Posterior vena cava (tissue), 2 donors: ENCODE results near the gene BMAL1. TPM values are rescaled to one million over a fixed set of nuclear protein-coding genes. Genes with fewer than 3 reads are reported as not detected.

ENCODE experiments used
- DNase-seq: peaks from one replicate; pipeline ENCODE4 v3.0.0-alpha.2; 2020; ENCODE audit warnings: low spot score
- intact Hi-C, 2 donors: fragments of 100-400 bp; cut with DNase I; formaldehyde crosslinking; loops; one replicate each; pipeline versions ENCODE4 v1.14.1 to v1.14.2; 2022 to 2023
- total RNA-seq, 2 donors: library from RNA; stranded (reverse); fragmentation: NEBNext Ultra II Directional; extraction: Animal tissue kit (Norgen Biotek cat#: 25700); gene quantifications; one replicate each; pipeline ENCODE4 v1.2.1, GENCODE V29; 2021
- donor health status: DM: yes; HTN: yes; CAD: no.
- donor health status: DM: yes; HTN: yes; CAD: no.

Gene BMAL1
- total RNA-seq, 2 donors from 2014 or later, result 17.6 to 28.4 TPM

DNA sequence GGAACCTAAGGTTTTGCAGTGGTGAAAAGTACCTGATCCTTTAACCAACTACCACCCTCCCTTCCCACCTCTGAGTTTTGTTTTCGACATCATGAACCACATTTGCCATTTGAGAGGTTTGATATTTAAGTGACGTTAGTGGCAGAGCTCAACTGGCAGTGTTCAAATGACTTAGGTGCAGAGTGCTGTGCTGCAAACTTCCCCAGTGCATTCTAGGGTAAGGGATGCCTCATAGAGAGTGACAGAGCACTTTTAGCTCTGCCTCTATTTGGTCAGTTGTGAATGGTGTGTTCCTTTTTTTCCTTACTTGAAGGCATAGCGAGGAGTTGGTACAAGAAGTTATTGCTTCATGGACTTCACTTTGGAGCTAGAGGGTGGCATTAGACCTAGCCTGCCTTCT, 9.4 kb downstream of the BMAL1 start:
- intact Hi-C loops, result loop anchor here in 1 of 2 donors (10.0 kb wide), 1 partner anchor 48 kb away; no protein-coding TSS in a partner anchor
- no peak for DNase-seq

DNA sequence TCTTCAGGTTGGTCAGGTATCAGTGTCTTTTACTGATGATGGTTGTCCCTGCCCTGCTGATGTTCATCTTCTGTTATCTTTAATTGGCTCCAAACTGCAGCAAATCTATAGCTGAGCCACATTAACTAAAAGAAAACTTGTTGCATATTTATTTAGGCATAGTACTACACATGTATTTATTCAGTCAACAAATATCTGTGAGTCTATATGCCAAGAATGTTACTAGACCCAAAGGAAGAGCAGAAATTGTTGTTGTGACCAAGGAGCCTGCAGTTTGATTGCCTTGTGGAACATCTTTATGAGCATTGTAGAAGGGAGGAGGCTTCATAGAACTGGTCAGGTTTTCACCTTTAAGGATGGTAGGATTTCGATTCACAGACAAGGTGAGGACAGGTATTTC, 10.1 kb downstream of the BMAL1 start:
- intact Hi-C loops, result loop anchor here in 1 of 2 donors (10.0 kb wide), 1 partner anchor 47 kb away; no protein-coding TSS in a partner anchor
- no peak for DNase-seq

DNA sequence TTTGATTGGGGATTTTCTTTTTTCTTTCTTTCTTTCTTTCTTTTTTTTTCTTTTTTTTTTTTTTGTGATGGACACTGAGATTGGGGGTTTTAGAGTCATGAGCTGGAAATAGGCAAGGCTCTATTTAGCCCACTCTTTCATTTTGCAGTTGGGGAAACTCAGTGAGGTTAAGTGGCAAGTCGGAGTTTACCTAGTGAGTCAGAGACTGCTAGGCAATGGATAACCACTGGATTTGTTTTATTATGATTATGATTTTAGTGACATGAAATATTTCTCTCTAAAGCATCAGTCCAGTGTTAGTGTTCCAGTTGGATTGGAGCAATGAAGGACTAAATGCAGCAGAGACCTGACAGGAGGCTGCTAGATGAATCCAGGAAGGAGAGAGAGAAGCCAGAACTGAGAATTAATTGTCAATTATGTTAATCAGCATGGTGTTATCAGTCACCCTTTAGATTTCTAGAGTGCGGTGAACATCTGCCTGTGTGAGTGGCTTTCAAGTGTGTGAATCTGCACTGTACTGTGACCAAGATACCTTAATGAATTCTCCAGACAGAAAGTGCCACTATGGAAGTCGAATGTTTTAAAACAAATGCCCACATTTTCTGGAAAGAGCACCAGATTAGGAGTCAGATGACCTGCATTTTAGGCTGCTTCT, 10.9 kb downstream of the BMAL1 start:
- no peak for DNase-seq
- intact Hi-C loops, result loop anchor here in 1 of 2 donors (10.0 kb wide), 1 partner anchor 46 kb away; no protein-coding TSS in a partner anchor

DNA sequence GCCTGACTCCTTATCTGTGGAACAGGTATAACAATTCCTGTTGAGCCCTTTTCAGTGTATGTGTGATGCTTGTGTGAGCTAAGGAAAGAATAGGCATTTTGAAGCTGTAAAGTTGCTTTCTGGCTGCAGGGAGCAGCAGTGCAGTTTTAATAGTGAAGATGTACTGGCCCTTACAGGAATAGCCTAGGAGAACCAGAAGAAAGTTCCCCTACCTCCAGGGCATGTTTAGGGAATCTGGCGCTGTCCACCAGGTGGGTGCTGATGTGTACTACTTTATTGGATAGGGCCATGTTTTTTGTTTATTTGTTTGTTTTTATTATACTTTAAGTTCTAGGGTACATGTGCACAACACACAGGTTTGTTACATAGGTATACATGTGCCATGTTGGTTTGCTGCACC, 11.5 kb downstream of the BMAL1 start:
- intact Hi-C loops, result loop anchor here in 1 of 2 donors (10.0 kb wide), 1 partner anchor 46 kb away; no protein-coding TSS in a partner anchor
- DNase-seq, result no peak

DNA sequence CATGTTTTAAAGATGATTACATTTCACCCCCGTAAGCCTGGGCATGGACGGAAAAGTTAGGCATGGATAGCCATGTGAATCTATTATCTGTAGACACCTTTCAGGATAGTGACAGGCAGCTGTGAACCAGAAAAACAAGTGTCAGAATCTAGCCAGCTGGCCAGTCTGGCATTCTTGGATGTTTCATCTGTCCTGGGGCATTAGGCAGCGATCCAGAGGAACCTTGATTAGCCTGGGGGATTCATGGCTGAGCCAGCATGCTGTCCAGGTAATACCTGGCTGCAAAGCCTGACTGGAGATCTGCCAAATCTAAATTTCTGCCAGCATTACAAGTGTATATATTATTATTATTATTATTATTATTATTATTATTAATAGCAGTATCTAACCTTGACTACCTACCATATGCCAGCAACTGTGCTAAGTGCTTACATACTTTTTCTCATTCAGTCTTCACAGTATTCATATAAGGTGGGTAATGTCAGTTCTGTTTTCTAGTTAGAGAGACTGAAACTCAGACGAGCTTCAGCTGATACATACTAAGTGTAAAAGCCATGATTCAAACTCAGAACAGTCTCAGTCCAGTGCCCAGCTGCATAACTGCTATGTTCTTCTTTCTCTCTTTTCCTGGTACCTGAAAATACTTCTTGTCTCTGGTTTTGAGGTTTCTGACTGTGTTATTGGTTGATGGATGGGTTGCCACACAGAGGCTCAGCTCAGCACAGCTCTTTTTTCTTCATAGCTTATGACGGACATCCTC, 12.8 kb downstream of the BMAL1 start:
- intact Hi-C loops, result no loop called here
- no peak for DNase-seq

GRCh38 chr11:13291361-13291760, 13.8 kb downstream of the BMAL1 start:
- intact Hi-C loops, result no loop called here
- no peak for DNase-seq

GRCh38 chr11:13291800-13292199, 14.2 kb downstream of the BMAL1 start:
- intact Hi-C loops, result no loop called here
- no peak for DNase-seq

- intact Hi-C loops, result no loop called here
- DNase-seq, result no peak
Observed at GRCh38 chr11:13292970-13293369, 15.4 kb downstream of the BMAL1 start.

GRCh38 chr11:13294178-13294577, 16.6 kb downstream of the BMAL1 start:
- no peak for DNase-seq
- intact Hi-C loops, result no loop called here

- intact Hi-C loops, result no loop called here
- DNase-seq, result no peak
Observed at GRCh38 chr11:13294771-13295579, 17.4 kb downstream of the BMAL1 start.

GRCh38 chr11:13297308-13297916, 19.8 kb downstream of the BMAL1 start:
- intact Hi-C loops, result no loop called here
- DNase-seq, result no peak

GRCh38 chr11:13297917-13298356, 20.3 kb downstream of the BMAL1 start:
- DNase-seq, result no peak
- intact Hi-C loops, result no loop called here

DNA sequence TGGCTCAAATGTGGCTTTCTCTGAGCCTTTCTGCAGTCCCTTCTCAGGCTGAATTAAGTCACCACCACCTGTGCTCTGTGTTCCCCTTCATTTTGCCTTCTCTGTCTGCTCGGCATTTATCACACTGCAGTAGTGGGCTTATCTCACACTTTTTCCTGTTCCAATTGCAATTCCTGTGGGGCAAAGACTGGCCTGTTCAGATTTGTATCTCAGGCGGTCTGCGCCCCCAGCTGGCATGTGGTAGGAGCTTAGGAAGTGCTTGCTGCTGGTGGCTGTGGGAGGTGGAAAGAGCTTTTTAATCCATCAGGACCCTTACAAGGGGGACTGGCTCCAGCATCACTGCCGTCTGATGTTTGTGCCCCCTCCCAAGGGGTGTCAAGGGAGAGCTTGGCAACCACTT, 21.2 kb downstream of the BMAL1 start:
- intact Hi-C loops, result no loop called here
- no peak for DNase-seq

DNA sequence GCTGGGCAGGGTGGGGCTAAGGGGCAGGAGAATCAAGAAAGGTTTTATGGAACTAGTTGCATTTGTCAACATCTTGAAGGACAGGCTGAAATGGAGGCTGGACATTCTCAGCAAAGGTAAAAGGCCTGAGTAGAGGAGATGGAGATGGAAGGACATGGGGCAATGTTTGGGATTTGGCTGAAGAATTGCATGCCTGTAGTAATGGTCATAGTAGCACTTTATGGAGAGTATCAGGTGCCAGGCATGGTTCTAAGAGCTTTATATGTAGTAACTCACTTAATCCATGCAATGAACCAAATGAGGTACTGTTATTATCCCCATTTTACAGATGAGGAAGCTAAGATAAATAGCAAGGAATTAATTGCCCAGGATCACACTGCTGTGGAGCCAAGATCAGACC, 23.9 kb downstream of the BMAL1 start:
- no peak for DNase-seq
- intact Hi-C loops, result no loop called here

GRCh38 chr11:13302420-13302958, 24.9 kb downstream of the BMAL1 start:
- no peak for DNase-seq
- intact Hi-C loops, result no loop called here

DNA sequence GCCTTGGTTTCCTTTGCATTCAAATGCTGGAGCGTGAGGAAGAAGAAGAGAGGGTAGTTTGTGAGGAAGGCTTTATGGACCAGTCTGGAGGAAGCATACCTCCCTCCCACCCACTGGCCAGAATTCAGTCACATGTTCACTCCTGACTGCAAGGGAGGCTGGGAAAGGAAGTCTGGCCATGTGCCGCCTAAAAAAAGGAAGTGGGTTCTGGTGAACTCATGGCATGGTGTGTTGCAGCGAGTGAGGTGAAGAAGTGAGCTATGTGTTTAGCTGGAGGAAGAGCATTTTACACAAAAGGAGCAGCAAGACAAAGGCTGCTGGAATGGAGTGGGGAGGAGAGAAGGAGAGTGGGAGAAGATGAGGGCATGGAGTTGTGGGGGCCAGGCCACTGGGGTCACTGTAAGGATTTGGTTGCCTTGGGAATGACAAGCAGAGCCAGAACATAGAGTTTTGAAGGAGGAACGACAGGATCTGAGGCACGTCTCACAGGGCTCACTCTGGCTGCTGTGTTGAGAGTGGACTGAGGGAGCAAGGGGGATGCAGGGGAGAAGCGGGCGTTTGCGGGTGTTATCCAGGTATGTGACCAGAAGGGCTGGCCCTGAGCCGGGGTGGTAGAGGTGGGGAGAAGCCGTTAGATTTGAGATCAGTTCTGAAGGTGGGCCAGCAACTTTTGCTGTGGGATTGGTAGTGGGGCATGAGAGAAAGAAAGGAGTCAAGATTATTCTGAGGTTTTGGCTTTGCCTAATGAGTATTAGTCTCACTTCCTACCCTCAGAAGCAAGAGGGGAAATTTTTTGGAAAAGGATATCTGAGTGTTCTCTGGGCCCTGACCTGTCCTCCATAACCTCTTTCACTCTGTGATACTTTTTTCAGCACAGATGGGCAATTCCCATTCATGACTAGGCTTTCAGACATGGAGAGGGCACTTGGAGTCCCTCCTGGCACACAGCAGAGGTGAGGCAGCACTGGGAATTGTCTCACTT, 26.4 kb downstream of the BMAL1 start:
- no peak for DNase-seq
- intact Hi-C loops, result no loop called here

DNA sequence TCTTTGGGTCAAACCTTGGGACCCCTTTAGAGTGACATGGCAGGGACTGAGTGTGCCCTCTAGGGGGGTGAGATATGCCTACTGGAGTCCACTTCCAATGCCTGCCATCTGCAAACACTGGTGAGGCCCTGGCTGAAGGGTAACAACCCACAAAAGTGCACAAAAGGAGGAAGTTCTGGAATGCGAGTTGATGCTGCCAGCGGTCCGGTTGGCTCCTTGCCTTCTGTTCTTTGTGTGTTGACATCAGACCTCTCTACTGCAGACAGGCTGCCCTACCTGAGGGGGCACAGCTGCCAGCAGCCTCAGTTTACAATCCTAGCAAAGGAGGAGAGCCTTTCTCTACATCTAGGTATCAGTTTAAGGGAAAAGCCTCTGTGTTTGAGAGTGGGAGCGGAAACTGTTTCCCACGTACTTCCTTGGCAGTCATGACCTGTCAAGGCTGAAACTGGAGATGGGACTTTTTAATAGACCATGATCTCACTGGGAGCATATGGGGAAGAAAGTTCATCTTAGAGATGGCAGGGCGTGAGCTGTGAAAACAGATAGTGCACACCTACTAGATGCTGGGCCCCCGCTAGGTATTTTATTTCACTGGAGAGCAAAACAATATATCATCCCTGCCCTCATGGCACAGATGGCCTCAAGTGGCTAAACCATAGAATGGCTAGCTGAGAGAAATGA, 27.2 kb downstream of the BMAL1 start:
- no peak for DNase-seq
- intact Hi-C loops, result no loop called here

GRCh38 chr11:13308704-13309103, 31.1 kb downstream of the BMAL1 start:
- intact Hi-C loops, result no loop called here
- no peak for DNase-seq
